MM.1S (cell line): ENCODE data around the gene BACE1.

Experiments used
- DNase-seq: peaks from one replicate; pipeline ENCODE4 v3.0.0-alpha.2; 2015
- H2AFZ ChIP-seq: fragments of 300-600 bp; sonication (generic); 2 replicates; pipeline ENCODE4 v1.6.0; 2016; ENCODE audit warnings: antibody characterized with exemption, low read length
- H3F3A ChIP-seq: fragments of 300-600 bp; sonication (generic); 2 replicates; pipeline ENCODE4 v1.6.1; 2016; ENCODE audit warnings: mild to moderate bottlenecking, antibody characterized with exemption, low read length, moderate library complexity, mixed read lengths; ENCODE audit not compliant: insufficient read depth
- H3K27ac ChIP-seq: fragments of 300-600 bp; sonication (generic); 2 replicates; pipeline ENCODE4 v1.5.1; 2016; ENCODE audit warnings: mild to moderate bottlenecking, low read length
- H3K27me3 ChIP-seq: fragments of 300-600 bp; sonication (generic); replicated peaks from 2 replicates; pipeline ENCODE4 v1.6.0; 2016; ENCODE audit warnings: low read length; ENCODE audit not compliant: insufficient read depth
- H3K36me3 ChIP-seq: fragments of 300-600 bp; sonication (generic); replicated peaks from 2 replicates; pipeline ENCODE4 v1.6.1; 2016; ENCODE audit warnings: mild to moderate bottlenecking, low read length, mixed read lengths; ENCODE audit not compliant: insufficient read depth
- H3K4me1 ChIP-seq: fragments of 300-600 bp; sonication (generic); 2 replicates; pipeline ENCODE4 v1.6.1; 2016; ENCODE audit warnings: low read length, mixed read lengths
- H3K4me2 ChIP-seq: fragments of 300-600 bp; sonication (generic); 2 replicates; pipeline ENCODE4 v1.6.0; 2016; ENCODE audit warnings: low read depth, low read length
- H3K4me3 ChIP-seq: fragments of 300-600 bp; sonication (generic); 2 replicates; pipeline ENCODE4 v1.5.1; 2016; ENCODE audit warnings: low read length, mixed read lengths
- H3K79me2 ChIP-seq: fragments of 300-600 bp; sonication (generic); 2 replicates; pipeline ENCODE4 v1.6.1; 2016; ENCODE audit warnings: mixed run types, low read length, mixed read lengths
- H3K9ac ChIP-seq: fragments of 300-600 bp; sonication (generic); 2 replicates; pipeline ENCODE4 v1.6.1; 2016; ENCODE audit warnings: low read length, mixed read lengths
- H3K9me2 ChIP-seq: fragments of 300-600 bp; sonication (generic); replicated peaks from 2 replicates; pipeline ENCODE4 v1.6.1; 2016; ENCODE audit warnings: mild to moderate bottlenecking, low read length, mixed read lengths; ENCODE audit not compliant: insufficient read depth
- H3K9me3 ChIP-seq: fragments of 300-600 bp; sonication (generic); replicated peaks from 2 replicates; pipeline ENCODE4 v1.6.1; 2016; ENCODE audit warnings: mild to moderate bottlenecking, low read length, mixed read lengths; ENCODE audit not compliant: insufficient read depth
- H4K20me1 ChIP-seq: fragments of 300-600 bp; sonication (generic); 2 replicates; pipeline ENCODE4 v1.6.1; 2016; ENCODE audit warnings: mild to moderate bottlenecking, low read length, moderate library complexity, mixed read lengths; ENCODE audit not compliant: insufficient read depth
- CTCF ChIP-seq: fragments of 300-600 bp; sonication (generic); IDR thresholded peaks from 2 replicates; pipeline ENCODE4 v1.5.1; 2016; ENCODE audit warnings: antibody characterized with exemption, low read length, mixed read lengths
- EZH2 ChIP-seq: fragments of 300-600 bp; sonication (generic); optimal IDR thresholded peaks from 2 replicates; pipeline ENCODE3; 2017; ENCODE audit warnings: low read depth, mild to moderate bottlenecking, antibody characterized with exemption, low read length, mixed read lengths
- EZH2phosphoT487 ChIP-seq: fragments of 300-600 bp; sonication (generic); IDR thresholded peaks from 2 replicates; pipeline ENCODE4 v1.6.1; 2018; ENCODE audit warnings: antibody characterized with exemption, low read length

BACE1 gene

GRCh38 chr11:117316197-117316961 is at the start of gene BACE1:
Gene BACE1 (minus strand): TSS chr11:117316256. CDS start chr11:117315795, 461 bp downstream.
- no peak within 1 kb of the TSS; the same call in 1 of the 2 replicates for H3K4me3 ChIP-seq
- no peaks in the 10 kb centered on the region for H4K20me1 ChIP-seq
- no peaks in the 10 kb centered on the region for H3K4me1 ChIP-seq
- H3K36me3 ChIP-seq, result no peaks in the 10 kb centered on the region
- no peak within 1 kb of the TSS for H3K9ac ChIP-seq
- TF ChIP-seq EZH2phosphoT487 (no peak), EZH2 (no peak), CTCF (no peak)
- H3K9me2 ChIP-seq, result no peaks in the 10 kb centered on the region
- H3K4me2 ChIP-seq, result no peak within 1 kb of the TSS; the same call in 1 of the 2 replicates
- no peak for DNase-seq
- H3F3A ChIP-seq, result no peaks in the 10 kb centered on the region
- no peak within 1 kb of the TSS for H2AFZ ChIP-seq
- no peaks in the 10 kb centered on the region; the same call in none of the 2 replicates for H3K27me3 ChIP-seq
- no peak within 1 kb of the TSS for H3K27ac ChIP-seq
- H3K9me3 ChIP-seq, result no peaks in the 10 kb centered on the region
- no peaks in the 10 kb centered on the region for H3K79me2 ChIP-seq

GRCh38 chr11:117361432-117361831 is 45.4 kb upstream of the BACE1 start:
- no peak overlapping the region for H2AFZ ChIP-seq
- no peaks in the 10 kb centered on the region for H3K4me1 ChIP-seq
- no peaks in the 10 kb centered on the region for H3K9me2 ChIP-seq
- no peak overlapping the region for H3K4me3 ChIP-seq
- H3K27ac ChIP-seq, result no peak overlapping the region
- no peak overlapping the region for H3K9ac ChIP-seq
- H3K4me2 ChIP-seq, result no peak overlapping the region
- no peak for TF ChIP-seq EZH2
- TF ChIP-seq EZH2phosphoT487, result no peak
- TF ChIP-seq CTCF, result no peak
- no peaks in the 10 kb centered on the region for H3K27me3 ChIP-seq
- no peaks in the 10 kb centered on the region for H4K20me1 ChIP-seq
- no peaks in the 10 kb centered on the region for H3K79me2 ChIP-seq
- DNase-seq, result no peak
- no peaks in the 10 kb centered on the region for H3K9me3 ChIP-seq
- no peaks in the 10 kb centered on the region for H3F3A ChIP-seq
- no peaks in the 10 kb centered on the region for H3K36me3 ChIP-seq

- H3K27me3 ChIP-seq, result no peaks in the 10 kb centered on the region
- no peaks in the 10 kb centered on the region for H3K9me2 ChIP-seq
- no peaks in the 10 kb centered on the region for H3F3A ChIP-seq
- no peak for DNase-seq
- no peaks in the 10 kb centered on the region for H3K9me3 ChIP-seq
- no peak overlapping the region for H3K4me2 ChIP-seq
- H3K36me3 ChIP-seq, result no peaks in the 10 kb centered on the region
- no peak overlapping the region for H3K9ac ChIP-seq
- no peaks in the 10 kb centered on the region for H3K4me1 ChIP-seq
- H2AFZ ChIP-seq, result no peak overlapping the region
- no peaks in the 10 kb centered on the region for H4K20me1 ChIP-seq
- no peak overlapping the region for H3K27ac ChIP-seq
- no peaks in the 10 kb centered on the region for H3K79me2 ChIP-seq
- TF ChIP-seq EZH2, result no peak
- no peak for TF ChIP-seq EZH2phosphoT487
- no peak for TF ChIP-seq CTCF
- no peak overlapping the region for H3K4me3 ChIP-seq
Measured at GRCh38 chr11:117356126-117356890, 40.3 kb upstream of the BACE1 start.
